WTC11 (cell line): ENCODE measurements around the gene EPN1. TPM values are rescaled to one million over a fixed set of nuclear protein-coding genes. Genes with fewer than 3 reads are reported as not detected.
"Not testable (repeated sequence)": the region's sequence is repeated elsewhere in the genome, so short reads cannot be mapped to it uniquely, and the experiment has no call there.

Experiments
- ATAC-seq: fragments of 200-7000 bp; cut with Tn5 transposase; 2 replicates; pipeline ENCODE4 v1.10.0; 2021; ENCODE audit warnings: mild to moderate bottlenecking, moderate library complexity
- CTCF ChIA-PET: fragments of 300-600 bp; sonication (Branson Sonifier 250); formaldehyde crosslinking; loops from one replicate; lab custom pipeline; 2021; ENCODE audit warnings: antibody characterized with exemption; lab: Charles Lee
- POLR2A ChIA-PET: fragments of 350-600 bp; sonication (Branson Sonifier 250); formaldehyde crosslinking; loops from one replicate; lab custom pipeline; 2021; ENCODE audit warnings: antibody characterized with exemption; lab: Charles Lee
- DNase-seq: peaks from one replicate; pipeline ENCODE4 v3.0.0; 2021; ENCODE audit warnings: low spot score
- H3K27ac Mint-ChIP-seq: 2 replicates; pipeline ENCODE4 v1.8.0; 2021; ENCODE audit warnings: mixed read lengths
- H3K27me3 Mint-ChIP-seq: 2 replicates; pipeline ENCODE4 v1.8.0; 2021; ENCODE audit warnings: low read depth, mild to moderate bottlenecking, moderate library complexity, mixed read lengths
- H3K36me3 Mint-ChIP-seq: 2 replicates; pipeline ENCODE4 v1.8.0; 2021; ENCODE audit warnings: mixed read lengths
- H3K4me1 Mint-ChIP-seq: 2 replicates; pipeline ENCODE4 v1.8.0; 2022; ENCODE audit warnings: mixed read lengths
- H3K4me3 Mint-ChIP-seq: 2 replicates; pipeline ENCODE4 v1.8.0; 2021; ENCODE audit warnings: mild to moderate bottlenecking, moderate library complexity, mixed read lengths
- H3K9me3 Mint-ChIP-seq: 2 replicates; pipeline ENCODE4 v1.8.0; 2021; ENCODE audit warnings: mixed read lengths
- CREM ChIP-seq: sonication (generic); formaldehyde crosslinking; IDR thresholded peaks from 2 replicates; pipeline ENCODE4 v1.8.1; 2022; ENCODE audit warnings: mild to moderate bottlenecking, missing genetic modification reagents, moderate library complexity
- FOXK1 ChIP-seq: sonication (generic); formaldehyde crosslinking; IDR thresholded peaks from 2 replicates; pipeline ENCODE4 v1.8.0; 2022; ENCODE audit warnings: mild to moderate bottlenecking, moderate library complexity, missing genetic modification reagents
- GTF2I ChIP-seq: fragments of 250-450 bp; sonication (Bioruptor Pico); conservative IDR thresholded peaks from 2 replicates; pipeline ENCODE4 v1.4.0; 2021; ENCODE audit warnings: mild to moderate bottlenecking
- NFYB ChIP-seq: sonication (generic); formaldehyde crosslinking; conservative IDR thresholded peaks from 2 replicates; pipeline ENCODE4 v1.8.0; 2022; ENCODE audit warnings: low read depth, missing genetic modification reagents
- TEAD1 ChIP-seq: sonication (generic); formaldehyde crosslinking; IDR thresholded peaks from 2 replicates; pipeline ENCODE4 v1.8.0; 2022; ENCODE audit warnings: mild to moderate bottlenecking, missing genetic modification reagents
- ZNF317 ChIP-seq: sonication (generic); formaldehyde crosslinking; IDR thresholded peaks from 2 replicates; pipeline ENCODE4 v1.8.1; 2023; ENCODE audit warnings: low read depth, mild to moderate bottlenecking, moderate library complexity, missing genetic modification reagents, borderline replicate concordance
- total RNA-seq: library from RNA; stranded (reverse); gene quantifications from 3 replicates; pipeline ENCODE4 v1.2.3, GENCODE V29; 2021
- TF ChIP-seq, protein P1 (sequence below): fragments of 250-450 bp; sonication (Bioruptor Pico); IDR thresholded peaks from 2 replicates; pipeline ENCODE4 v1.9.0; 2021; ENCODE audit warnings: mild to moderate bottlenecking, borderline replicate concordance

EPN1 gene
- total RNA-seq, 1 experiment from 2014 or later = 234 TPM

DNA sequence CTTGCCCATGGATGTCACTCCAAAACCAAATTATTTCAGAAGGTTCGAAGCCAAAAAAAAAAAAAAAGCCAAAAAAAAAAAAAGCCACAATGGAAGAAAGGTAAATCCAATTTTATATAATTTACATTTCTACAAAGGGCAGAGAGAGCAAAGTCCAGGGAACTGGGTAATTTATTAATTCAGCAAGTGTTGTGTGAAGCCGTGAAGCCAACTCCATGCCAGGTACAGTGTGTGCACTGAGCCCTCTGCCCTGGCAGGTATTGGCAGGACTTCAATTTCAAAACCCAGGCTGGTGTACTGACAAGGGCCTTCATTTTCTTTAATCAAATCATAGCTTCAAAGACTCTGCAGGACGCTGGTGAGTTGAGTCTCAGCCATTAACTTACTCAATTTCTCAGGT lies 78.4 kb downstream of the EPN1 start (continued):
- TF ChIP-seq, protein P1, sequence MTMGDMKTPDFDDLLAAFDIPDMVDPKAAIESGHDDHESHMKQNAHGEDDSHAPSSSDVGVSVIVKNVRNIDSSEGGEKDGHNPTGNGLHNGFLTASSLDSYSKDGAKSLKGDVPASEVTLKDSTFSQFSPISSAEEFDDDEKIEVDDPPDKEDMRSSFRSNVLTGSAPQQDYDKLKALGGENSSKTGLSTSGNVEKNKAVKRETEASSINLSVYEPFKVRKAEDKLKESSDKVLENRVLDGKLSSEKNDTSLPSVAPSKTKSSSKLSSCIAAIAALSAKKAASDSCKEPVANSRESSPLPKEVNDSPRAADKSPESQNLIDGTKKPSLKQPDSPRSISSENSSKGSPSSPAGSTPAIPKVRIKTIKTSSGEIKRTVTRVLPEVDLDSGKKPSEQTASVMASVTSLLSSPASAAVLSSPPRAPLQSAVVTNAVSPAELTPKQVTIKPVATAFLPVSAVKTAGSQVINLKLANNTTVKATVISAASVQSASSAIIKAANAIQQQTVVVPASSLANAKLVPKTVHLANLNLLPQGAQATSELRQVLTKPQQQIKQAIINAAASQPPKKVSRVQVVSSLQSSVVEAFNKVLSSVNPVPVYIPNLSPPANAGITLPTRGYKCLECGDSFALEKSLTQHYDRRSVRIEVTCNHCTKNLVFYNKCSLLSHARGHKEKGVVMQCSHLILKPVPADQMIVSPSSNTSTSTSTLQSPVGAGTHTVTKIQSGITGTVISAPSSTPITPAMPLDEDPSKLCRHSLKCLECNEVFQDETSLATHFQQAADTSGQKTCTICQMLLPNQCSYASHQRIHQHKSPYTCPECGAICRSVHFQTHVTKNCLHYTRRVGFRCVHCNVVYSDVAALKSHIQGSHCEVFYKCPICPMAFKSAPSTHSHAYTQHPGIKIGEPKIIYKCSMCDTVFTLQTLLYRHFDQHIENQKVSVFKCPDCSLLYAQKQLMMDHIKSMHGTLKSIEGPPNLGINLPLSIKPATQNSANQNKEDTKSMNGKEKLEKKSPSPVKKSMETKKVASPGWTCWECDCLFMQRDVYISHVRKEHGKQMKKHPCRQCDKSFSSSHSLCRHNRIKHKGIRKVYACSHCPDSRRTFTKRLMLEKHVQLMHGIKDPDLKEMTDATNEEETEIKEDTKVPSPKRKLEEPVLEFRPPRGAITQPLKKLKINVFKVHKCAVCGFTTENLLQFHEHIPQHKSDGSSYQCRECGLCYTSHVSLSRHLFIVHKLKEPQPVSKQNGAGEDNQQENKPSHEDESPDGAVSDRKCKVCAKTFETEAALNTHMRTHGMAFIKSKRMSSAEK (CRISPR knock-in tag) = no peak
- no peak for TF ChIP-seq TEAD1 (CRISPR knock-in tag)
- TF ChIP-seq NFYB (CRISPR knock-in tag) = no peak
- no peak for TF ChIP-seq CREM (CRISPR knock-in tag)
- no peak for TF ChIP-seq FOXK1 (CRISPR knock-in tag)
- TF ChIP-seq ZNF317 (CRISPR knock-in tag) = no peak
- TF ChIP-seq GTF2I (CRISPR knock-in tag) = no peak

GRCh38 chr19:55756808-55757207 lies 81.8 kb downstream of the EPN1 start:
- ATAC-seq, POLR2A ChIA-PET, H3K4me1 Mint-ChIP-seq, H3K4me3 Mint-ChIP-seq, CTCF ChIA-PET, H3K27ac Mint-ChIP-seq, DNase-seq: not testable (repeated sequence)
- Mint-ChIP-seq H3K27me3 (peaks cover 19% of the 10 kb centered on the region), H3K36me3 (peaks cover 65% of the 10 kb centered on the region), H3K9me3 (peaks cover 83% of the 10 kb centered on the region)

DNA sequence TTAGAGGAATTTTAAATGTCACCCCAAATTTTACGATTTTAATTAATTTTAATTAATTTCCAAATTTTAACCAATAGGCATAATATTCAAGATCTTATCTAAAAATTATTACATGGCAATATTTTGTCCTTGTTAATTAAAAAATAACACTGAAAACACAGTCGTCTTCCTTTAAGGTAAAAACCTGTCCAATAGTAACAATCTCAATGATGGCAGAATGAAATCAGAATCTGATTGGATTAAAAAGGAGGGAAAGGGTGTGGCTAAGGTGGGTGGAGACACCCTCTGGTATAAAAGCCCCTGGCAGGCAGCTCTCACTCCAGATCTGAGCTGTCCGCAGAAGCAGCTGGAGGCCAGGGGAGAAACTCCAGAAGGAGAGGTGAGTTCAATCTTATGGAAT lies 83.8 kb downstream of the EPN1 start, which contains the start of gene RFPL4A:
TSS of gene RFPL4A (plus strand) at position 301 of the 400 bp plus-strand sequence. CDS start 2,704 bp downstream, outside the sequence.
- POLR2A ChIA-PET, H3K4me1 Mint-ChIP-seq, CTCF ChIA-PET, DNase-seq, H3K4me3 Mint-ChIP-seq, H3K27ac Mint-ChIP-seq, ATAC-seq: not testable (repeated sequence)
- H3K27me3 Mint-ChIP-seq = peaks cover 19% of the 10 kb centered on the region
- peaks cover 61% of the 10 kb centered on the region for H3K36me3 Mint-ChIP-seq
- peaks cover 71% of the 10 kb centered on the region for H3K9me3 Mint-ChIP-seq

Other genes with a start within 250 kb of the EPN1 start
- 0.79 to 0.94 TPM (median 0.87 TPM) in 3 replicates for gene SHISA7, start 231.9 kb upstream of the EPN1 start, total RNA-seq
- 96.3 to 96.6 TPM (median 96.4 TPM) in 3 replicates for gene ISOC2, start 213.6 kb upstream of the EPN1 start, total RNA-seq
- 2.1 to 2.5 TPM (median 2.2 TPM) in 3 replicates for gene C19orf85, start 210.5 kb upstream of the EPN1 start, total RNA-seq
- gene ZNF628, start 198.6 kb upstream of the EPN1 start, total RNA-seq = 14.0 to 23.6 TPM (median 17.8 TPM) in 3 replicates
- gene NAT14, start 190.0 kb upstream of the EPN1 start, total RNA-seq = 71.9 to 87.7 TPM (median 74.8 TPM) in 3 replicates
- 1.8 to 2.9 TPM (median 2.5 TPM) in 3 replicates for gene SSC5D, start 186.8 kb upstream of the EPN1 start, total RNA-seq
- 5.2 to 6.4 TPM (median 5.8 TPM) in 3 replicates for gene SBK2, start 138.1 kb upstream of the EPN1 start, total RNA-seq
- 0.90 to 1.3 TPM (median 1.1 TPM) in 3 replicates for gene SBK3, start 129.7 kb upstream of the EPN1 start, total RNA-seq
- 29.7 to 30.4 TPM (median 30.0 TPM) in 3 replicates for gene ZNF579, start 94.4 kb upstream of the EPN1 start, total RNA-seq
- 20.1 to 22.7 TPM (median 20.6 TPM) in 3 replicates for gene FIZ1, start 75.7 kb upstream of the EPN1 start, total RNA-seq
- gene ZNF524, start 74.9 kb upstream of the EPN1 start, total RNA-seq = 5.5 to 6.3 TPM (median 5.5 TPM) in 3 replicates
- gene ZNF865, start 69.6 kb upstream of the EPN1 start, total RNA-seq = 18.5 to 21.7 TPM (median 19.0 TPM) in 3 replicates
- 9.9 to 12.1 TPM (median 11.4 TPM) in 3 replicates for gene ZNF784, start 50.7 kb upstream of the EPN1 start, total RNA-seq
- 31.3 to 33.5 TPM (median 32.0 TPM) in 3 replicates for gene ZNF580, start 34.2 kb upstream of the EPN1 start, total RNA-seq
- gene ZNF581, start 31.6 kb upstream of the EPN1 start, total RNA-seq = 94.6 to 100 TPM (median 99.5 TPM) in 3 replicates
- 21.1 to 24.8 TPM (median 24.8 TPM) in 3 replicates for gene CCDC106, start 27.0 kb upstream of the EPN1 start, total RNA-seq
- 249 to 302 TPM (median 249 TPM) in 3 replicates for gene U2AF2, start 20.2 kb upstream of the EPN1 start, total RNA-seq
- gene NLRP9, start 63.2 kb downstream of the EPN1 start, total RNA-seq = not detected in 3 replicates
- not detected in 3 replicates for gene RFPL4A, start 83.9 kb downstream of the EPN1 start, total RNA-seq
- not detected in 3 replicates for gene RFPL4AL1, start 93.9 kb downstream of the EPN1 start, total RNA-seq
- gene NLRP11, start 156.8 kb downstream of the EPN1 start, total RNA-seq = not detected in 3 replicates
- not detected in 3 replicates for gene NLRP4, start 161.3 kb downstream of the EPN1 start, total RNA-seq